GM04503 (cell line): ENCODE results near the gene ANKAR.
A peak's percentile ranks its signal among the peaks of the same experiment; 100 is the strongest.
"Not testable (repeated sequence)": the region's sequence is repeated elsewhere in the genome, so short reads cannot be mapped to it uniquely, and the experiment has no call there.

Source experiments
- DNase-seq: peaks from one replicate; pipeline ENCODE4 v3.0.0-alpha.2; 2012; ENCODE audit warnings: low read depth

ANKAR gene

DNA sequence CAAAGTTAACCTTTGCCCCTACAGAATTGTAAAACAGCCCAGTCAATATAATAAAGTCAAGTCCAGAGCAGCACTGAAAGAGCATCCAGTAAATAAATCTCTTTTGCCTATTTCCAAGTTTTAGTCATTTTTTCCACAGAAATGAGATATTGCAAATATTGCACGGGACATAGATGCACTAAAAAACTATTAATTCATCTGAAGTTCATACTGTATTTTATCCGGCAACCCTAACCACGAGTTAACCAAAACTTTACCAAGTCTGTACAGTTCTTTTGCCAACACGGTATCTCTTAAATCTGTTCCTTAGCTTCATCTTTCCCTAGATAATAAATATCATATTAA, 13.7 kb upstream of the ANKAR start:
- DNase-seq, result no peak

DNA sequence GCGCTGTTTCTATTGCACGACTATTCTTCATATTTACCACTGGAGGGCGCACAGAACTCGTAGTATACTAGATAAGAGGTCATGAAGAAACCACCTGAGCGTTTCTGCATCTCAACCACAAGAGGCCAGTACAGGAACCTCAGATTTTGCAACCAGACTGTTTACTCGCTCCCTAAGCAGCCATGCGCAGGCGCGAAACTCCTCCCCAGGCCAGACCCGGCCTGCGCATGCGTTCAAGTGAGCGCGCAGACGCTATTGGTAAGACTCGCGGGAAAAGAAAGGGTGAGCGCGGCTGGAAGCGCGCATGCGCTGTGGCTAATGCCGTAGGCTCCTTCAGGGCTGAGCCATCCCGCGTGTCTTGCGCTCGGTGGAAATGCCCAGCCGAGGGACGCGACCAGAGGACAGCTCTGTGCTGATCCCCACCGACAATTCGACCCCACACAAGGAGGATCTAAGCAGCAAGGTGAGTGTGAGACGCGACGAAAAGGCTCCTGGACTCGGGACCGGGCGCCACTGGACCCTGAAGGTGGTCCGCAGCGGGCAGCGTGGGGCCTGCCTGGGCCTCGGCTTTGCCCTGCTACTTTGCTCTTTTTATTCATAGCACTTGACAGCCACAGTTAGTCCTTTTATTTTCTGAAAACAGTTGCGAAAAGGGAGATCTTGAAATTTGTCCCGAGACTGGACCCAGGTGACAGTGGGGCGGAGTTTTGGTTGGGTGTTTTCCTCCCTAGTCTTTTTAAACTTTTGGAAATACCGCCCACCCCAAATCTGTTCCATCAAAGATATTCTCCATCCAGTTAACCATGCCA, 13.1 kb upstream of the ANKAR start, which contains the start of gene ASNSD1:
ASNSD1 (plus strand) TSS at position 312 of the 809 bp plus-strand sequence. CDS start 4,674 bp downstream, outside the sequence.
- peak; percentile 95 for DNase-seq

DNA sequence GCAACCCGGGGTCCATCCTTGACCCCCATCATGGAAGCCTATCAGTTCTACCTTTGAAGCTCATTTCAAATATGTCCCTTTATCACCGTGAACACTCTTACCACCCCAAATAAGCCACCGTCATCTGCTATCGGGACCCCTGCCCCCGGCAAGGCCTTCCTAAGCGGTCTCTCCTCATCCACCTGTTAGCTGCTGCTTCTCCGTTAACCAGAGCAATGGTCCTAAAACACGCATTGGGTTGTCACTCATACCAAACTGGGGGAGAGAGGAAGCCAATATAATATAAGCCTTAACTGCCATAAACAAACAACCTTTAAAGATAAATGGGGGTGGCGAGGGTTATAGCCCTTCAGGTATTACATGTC, 12.5 kb upstream of the ANKAR start:
- no peak for DNase-seq

DNA sequence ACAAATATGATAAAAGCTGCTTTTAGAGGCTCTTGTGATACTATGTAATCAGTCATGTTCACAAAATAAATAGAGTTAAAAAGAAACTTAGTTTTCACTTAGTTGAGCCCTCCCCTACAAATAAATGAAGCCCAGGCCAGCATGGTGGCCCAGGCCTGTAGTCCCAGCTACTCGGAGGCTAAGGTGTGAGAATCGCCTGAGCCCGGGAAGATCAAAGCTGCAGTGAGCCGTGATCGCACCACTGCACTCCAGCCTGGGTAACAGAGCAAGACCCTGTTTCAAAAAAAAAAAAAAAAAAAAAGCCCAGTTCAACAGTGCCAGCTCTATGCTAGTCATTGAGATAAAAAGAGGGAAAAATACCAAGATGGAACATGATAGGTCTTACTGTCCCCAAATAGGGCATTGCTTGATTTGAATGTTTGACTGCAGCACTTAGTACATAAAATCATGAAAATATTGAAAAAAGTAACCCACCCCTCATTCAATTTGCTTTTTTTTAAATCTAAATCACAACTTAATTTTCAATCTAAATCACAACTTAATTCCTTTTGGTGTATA, 11.7 kb upstream of the ANKAR start:
- DNase-seq, result no peak

DNA sequence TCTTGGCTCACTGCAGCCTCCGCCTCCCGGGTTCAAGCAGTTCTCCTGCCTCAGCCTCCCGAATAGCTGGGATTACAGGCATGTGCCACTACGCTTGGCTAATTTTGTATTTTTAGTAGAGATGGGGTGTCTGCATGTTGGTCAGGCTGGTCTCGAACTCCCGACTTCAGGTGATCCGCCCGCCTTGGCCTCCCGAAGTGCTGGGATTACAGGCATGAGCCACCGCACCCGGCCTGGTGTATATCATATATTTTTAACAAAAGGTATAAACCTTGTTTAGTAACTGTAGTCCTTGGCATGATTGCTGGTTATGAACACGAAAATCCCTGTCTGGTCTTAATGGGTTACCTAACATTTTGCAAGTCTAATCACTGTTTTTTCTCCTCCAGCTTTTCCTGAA, 11.2 kb upstream of the ANKAR start:
- not testable (repeated sequence) for DNase-seq

DNA sequence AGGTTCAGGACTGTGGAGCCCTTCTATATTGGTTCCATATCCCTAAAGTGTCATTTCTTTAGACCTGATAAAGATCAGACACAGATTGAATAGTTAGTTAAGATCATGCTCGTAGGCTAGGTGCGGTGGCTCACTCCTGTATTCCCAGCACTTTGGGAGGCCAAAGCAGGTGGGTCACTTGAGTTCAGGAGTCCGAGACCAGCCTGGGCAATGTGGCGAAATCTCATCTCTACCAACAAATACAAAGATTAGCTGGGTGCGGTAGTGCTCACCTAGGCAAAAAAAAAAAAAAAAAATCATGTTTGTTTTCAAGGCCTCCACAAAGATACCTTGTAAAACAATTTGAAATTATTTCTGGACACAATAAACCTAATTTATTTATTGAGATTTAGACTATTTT, 4.6 kb upstream of the ANKAR start:
- DNase-seq, result no peak

DNA sequence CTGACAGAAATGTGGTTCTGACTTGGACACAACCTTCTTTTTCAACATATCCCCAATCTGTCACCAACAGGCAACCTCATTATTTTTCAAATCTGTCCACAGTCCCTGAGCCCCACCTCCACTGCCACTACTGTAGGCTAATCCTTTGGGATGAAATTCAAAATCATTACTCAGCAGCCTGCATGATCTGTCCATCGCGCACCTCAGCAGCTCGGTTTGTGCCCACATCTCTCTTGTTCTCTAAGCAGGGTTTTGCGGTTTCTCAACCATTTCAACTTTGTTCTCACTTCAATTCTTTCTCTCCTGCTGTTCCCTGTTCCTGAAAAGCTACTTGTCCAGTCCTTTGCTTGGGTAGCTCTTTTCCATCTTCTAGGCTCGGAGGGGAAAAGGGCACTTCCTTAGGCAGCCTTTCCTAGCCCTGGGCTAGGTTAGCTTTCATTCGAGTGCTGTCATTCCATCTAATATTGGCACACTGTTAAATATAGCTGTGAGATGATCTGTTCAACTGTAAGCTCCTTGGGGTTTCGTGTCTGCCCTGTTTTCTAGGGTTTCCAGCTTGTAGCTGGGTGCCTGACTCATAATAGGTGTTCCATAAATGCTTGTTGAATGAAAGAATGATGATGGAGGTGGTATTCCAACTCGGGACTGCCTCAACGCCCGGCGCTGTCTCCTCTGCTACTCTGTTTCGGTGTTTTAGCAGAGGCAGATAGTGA, 653 bp upstream of the ANKAR start:
- DNase-seq, result peak; percentile 31

DNA sequence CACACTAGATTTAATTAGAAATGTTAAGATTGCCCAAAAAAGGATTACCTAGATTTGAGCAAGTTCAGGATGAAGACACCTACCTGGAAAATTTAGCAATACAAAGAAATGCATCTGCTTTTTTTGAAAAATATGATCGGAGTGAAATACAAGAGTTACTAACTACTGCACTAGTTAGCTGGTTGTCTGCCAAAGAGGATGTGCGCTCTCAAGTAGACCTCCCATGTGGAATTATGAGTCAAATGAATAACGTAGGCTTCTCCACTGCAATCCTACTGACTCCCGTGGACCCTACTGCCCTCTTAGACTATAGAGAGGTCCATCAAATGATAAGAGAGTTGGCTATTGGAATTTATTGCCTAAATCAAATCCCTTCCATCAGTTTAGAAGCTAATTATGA, 2.0 kb downstream of the ANKAR start:
- DNase-seq, result no peak

DNA sequence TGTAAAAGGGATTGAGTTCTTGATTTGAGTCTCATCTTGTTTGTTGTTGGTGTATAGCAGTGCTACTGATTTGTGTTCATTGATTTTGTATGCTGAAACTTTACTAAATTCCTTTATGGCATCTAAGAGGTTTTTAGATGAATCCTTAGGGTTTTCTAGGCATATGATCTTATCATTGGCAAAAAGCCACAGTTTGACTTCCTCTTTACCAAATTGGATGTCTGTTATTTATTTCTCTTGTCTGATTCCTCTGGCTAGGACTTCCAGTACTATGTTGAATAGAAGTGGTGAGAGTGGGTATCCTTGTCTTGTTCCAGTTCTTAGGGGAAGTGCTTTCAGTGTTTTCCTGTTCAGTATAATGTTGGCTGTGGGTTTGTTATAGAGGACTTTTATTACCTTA, 4.8 kb downstream of the ANKAR start:
- no peak for DNase-seq

DNA sequence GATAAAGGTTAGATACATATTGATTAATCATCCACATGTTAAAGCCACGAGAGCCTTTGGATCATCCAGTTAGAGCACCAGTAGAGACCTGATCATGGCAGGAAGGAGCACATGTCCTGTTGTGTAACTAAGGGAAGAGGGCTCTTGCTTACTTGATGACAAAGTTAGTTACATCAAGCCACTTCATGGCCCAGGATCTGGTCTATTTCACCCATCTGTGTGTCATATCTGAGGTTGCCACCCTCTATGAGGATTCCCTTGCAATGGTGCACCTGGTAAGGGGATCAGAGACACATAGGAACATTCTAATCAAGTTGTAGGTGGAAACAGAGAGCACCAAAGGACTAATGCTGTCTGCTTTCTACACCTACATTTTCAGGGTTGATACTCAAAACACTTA, 6.7 kb downstream of the ANKAR start:
- no peak for DNase-seq

DNA sequence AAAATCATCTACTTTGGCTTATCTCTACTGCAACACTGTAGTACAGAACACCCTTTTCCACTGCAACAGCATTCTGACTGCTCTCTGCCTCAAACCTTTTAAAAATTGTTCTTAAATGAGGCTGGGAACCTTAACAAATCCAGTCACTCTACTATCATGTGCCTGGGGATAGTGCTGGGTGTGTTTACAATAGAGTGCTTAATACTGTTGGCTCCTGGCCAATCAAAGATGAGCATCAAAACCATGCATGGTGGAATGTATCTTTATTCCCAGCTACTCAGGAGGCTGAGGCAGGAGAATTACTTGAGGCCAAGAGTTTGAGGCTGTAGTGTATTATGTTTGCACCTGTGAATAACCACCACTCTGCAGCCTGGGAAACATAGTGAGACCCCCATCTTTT, 7.4 kb downstream of the ANKAR start:
- no peak for DNase-seq

DNA sequence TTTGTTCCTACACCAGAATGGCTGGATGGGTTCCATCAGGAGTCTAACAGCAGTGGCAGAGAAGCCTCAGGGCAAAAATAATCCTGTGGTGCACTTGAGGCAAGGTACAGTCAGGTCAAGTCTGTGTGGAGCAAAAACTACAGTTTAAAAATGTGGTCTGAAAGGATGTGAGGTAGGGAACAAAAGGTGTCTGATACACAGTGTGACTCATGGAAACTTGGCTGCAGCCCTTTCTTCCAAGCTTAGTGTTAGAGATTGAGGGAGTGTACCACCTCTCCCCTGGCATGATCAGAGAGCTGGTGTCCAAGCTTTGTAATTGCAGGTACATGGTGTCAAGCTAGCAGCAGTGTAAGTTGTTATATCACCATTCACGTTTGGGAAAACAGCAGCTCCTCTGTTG, 8.9 kb downstream of the ANKAR start:
- no peak for DNase-seq

DNA sequence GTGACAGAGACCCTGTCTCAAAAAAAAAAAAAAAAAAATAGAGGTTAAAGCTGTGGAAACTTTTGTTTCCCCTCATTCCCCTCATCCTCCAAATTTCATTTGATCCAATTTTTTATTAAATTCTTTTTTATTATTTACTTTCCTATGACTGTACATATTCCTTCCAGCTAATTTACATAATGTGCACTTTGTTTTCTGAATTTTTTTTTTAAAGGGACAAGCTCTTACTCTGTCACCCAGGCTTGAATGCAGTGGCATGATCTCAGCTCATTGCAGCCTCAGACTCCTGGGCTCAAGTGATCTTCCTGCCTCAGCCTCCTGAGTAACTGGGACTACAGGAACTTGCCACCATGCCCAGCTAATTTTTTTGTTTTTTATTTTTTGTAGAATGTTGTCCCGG, 10.3 kb downstream of the ANKAR start:
- DNase-seq, result no peak

DNA sequence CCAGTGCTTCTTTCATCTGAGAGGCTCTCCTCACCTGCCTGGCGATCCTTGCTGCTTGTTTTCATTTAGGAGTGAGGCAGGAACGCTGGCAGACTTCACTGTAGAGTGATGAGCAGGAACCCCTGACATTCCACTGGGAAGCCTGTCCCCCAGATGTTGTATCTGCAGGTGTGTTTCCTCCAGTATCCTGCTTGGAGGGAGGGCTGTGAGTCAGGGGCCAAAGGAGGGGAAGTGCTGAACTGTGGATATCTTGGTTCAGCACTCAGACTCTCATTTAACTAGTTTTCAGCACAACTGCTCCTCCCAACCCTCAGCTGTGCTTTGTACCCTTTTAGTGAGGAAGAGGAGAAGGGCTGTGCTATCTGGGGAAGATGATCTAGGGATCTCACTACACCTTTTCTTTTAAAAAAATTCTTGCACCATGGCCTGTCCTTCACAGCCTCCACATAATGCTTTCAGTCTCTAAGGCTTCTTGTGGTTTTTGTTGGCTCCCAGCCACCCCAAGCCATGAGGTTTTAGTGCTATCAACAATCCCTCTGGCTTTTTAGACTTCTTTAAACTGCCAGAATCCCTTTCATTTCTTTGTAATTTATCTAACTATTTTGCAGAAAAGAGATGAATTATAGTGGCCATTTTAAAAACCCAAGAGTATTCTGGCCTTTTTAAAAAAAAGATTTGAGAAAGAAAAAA, 11.2 kb downstream of the ANKAR start:
- DNase-seq, result no peak

DNA sequence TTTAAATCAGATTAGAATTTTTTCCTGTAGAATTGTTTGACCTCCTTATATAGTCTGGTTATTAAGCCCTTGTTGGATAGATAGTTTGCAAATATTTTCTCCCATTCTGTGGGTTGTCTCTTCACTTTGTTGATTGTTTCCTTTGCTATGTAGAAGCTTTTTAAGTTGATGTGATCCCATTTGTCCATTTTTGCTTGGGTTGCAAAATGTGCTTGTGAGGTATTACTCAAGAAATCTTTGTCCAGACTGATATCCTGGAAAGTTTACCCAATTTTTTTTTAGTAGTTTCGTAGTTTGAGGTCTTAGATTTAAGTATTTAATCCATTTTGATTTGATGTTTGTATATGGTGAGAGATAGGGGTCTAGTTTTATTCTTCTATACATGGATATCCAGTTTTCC, 13.3 kb downstream of the ANKAR start:
- DNase-seq, result not testable (repeated sequence)

DNA sequence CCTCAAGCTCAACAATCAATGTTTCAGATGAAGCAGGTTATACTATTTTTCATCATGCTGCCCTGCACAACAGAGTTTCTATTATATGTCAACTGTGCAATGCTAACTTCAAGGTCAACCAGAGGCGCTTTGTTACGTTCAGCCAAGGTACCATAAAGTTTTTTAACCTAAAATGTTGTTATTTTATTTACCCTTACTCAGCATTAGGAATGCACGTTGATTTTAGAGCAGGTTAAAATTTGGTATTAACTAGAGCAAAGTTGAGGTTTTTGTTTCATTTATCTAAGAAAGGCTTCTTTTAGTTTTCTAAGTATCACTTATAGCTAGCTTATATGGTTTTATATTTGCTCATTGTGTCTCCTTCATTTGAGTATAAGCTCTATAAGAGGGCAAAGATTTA, 21.8 kb downstream of the ANKAR start:
- no peak for DNase-seq

DNA sequence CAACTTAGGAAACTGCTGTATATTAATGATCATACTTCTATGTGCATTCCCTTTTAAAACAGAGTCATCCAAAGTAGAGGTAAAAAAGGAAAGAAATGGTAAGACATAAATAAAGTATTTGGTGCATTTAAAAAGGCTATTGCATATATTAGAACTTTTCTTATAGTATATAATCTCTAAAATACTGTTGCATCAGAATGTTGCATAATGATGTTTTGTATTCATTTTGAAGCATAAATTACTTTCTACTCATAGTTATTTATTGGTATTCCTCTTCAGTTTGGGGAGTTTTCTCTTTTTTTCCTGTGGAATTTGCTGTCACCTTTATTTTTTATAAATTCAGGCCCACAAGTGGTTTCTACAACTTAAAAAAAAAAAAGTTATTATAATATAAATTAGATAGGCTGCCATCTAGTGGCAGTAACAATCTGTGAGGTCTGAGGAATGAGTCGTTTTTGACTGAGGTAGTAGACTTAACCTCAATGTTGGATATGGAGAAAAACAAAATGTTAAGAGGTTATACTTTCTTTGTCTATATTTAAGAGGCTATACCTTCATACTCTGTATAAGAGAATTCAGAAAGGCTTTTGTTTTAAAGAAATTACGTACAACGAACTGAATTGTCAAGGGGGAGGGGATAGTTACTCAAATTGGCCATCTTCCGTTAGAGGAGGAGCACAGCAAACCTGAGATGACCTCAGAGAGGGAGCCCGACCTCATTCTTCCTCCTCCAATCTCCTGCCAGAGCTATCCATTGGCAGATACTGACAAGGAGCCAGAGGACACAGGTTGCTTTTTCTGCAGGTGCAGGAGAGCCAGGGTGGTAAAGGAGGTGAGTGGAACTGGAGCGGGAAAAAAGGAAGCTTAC, 23.8 kb downstream of the ANKAR start:
- no peak for DNase-seq

DNA sequence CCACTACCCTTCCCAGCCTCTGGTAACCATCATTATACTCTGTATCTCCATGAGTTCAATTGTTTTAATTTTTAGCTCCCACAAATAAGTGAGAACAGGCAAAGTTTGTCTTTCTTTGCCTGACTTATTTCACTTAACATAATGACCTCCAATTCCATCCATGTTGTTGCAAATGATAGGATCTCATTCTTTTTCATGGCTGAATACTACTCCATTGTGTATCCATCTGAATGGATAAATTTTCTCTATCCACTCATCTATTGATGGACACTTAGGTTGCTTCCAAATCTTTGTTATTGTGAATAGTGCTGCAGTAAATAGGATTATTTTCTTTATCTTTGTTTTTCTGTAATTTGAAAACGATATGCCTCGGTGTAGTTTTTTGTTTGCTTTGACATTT, 26.2 kb downstream of the ANKAR start:
- DNase-seq, result no peak

DNA sequence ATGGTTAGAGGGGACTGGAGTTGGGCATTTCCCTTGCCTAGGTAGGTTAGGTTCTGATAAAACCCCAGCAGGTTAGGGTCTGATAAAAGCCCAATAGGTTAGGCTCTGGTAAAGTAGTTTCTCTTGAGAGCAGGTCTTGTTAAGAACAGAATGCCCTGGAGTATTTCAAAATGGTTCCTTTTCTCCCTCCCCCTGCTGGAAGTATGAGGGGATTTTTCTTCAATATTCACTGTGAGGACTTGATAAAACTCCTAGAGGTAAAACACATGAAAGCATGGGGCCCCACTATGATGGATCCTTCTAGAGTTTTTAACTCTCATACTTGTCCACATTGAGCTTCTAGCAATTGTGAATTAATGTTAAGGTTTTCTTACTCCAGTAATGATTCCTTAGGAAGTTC, 27.6 kb downstream of the ANKAR start:
- DNase-seq, result no peak

DNA sequence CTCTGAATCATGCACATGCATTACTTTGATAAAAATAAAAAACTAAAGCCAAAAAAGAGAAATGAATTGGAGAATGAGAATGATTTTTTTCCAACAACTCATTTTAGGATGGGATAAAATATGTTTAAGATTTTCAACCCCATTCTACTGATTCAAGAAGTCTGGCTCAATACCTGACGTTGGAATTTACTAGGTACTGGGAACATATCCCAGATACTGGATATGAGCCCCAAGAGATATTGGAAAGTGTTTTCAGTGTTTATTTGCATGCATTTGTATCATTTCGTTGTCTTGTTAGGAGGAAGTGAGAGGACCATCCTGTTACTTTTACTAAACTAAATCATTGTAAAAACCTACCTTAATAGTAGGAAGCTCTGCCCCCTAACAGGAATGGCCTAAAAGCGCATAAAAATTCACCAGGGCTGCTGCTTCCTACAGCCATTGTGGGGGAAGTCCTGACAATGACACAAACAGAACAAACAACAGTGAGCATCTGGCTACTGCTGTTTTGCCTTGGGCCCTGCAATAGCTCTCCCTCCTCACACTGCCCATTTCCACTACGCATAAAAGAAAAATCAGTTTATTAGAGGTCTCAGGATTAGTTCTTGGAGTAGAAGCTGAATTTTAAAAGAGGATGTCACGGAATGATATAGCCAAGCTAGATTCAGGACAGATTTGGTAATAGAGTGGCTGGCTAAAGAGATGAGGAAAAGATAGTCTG, 35.2 kb downstream of the ANKAR start:
- DNase-seq, result no peak

DNA sequence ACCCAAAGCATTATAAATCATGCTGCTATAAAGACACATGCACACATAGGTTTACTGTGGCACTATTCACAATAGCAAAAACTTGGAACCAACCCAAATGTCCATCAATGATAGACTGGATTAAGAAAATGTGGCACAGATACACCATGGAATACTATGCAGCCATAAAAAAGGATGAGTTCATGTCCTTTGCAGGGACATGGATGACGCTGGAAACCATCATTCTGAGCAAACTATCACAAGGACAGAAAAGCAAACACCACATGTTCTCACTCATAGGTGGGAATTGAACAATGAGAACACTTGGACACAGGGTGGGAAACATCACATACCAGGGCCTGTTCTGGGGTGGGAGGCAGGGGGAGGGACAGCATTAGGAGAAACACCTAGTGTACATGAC, 43.1 kb downstream of the ANKAR start:
- DNase-seq, result not testable (repeated sequence)
